Endodermal cell (in vitro differentiated cells): Measurements from ENCODE around the gene HLA-A. TPM values are rescaled to one million over a fixed set of nuclear protein-coding genes. Genes with fewer than 3 reads are reported as not detected.

ENCODE experiments used
- DNase-seq: peaks from one replicate; pipeline ENCODE4 v3.0.0-alpha.2; 2017
- H3K27ac ChIP-seq: 2 replicates; pipeline ENCODE4 v1.5.1; 2013; ENCODE audit warnings: mild to moderate bottlenecking, low read depth, low read length, moderate library complexity
- H3K27me3 ChIP-seq: 2 replicates; pipeline ENCODE4 v1.6.1; 2013; ENCODE audit warnings: mild to moderate bottlenecking, low read length, moderate library complexity; ENCODE audit not compliant: insufficient read depth, control insufficient read depth, poor library complexity, severe bottlenecking
- H3K36me3 ChIP-seq: 2 replicates; pipeline ENCODE4 v1.7.0; 2013; ENCODE audit warnings: mild to moderate bottlenecking, low read length, moderate library complexity; ENCODE audit not compliant: control insufficient read depth, insufficient read depth
- H3K4me1 ChIP-seq: one replicate; pipeline ENCODE4 v1.7.0; 2013; ENCODE audit warnings: low read length; ENCODE audit not compliant: control insufficient read depth, insufficient read depth
- H3K4me3 ChIP-seq: 2 replicates; pipeline ENCODE4 v1.5.1; 2013; ENCODE audit warnings: mild to moderate bottlenecking, low read length, moderate library complexity
- H3K9ac ChIP-seq: 2 replicates; pipeline ENCODE4 v1.6.1; 2013; ENCODE audit warnings: mild to moderate bottlenecking, low read length, moderate library complexity; ENCODE audit not compliant: poor library complexity, severe bottlenecking; ENCODE audit errors: extremely low read depth
- H3K9me3 ChIP-seq: 2 replicates; pipeline ENCODE4 v1.6.1; 2013; ENCODE audit warnings: mild to moderate bottlenecking, low read length, moderate library complexity; ENCODE audit not compliant: control insufficient read depth
- H3K27ac Mint-ChIP-seq: 2 replicates; pipeline ENCODE4 v1.8.0; 2020; ENCODE audit warnings: mixed read lengths
- H3K27me3 Mint-ChIP-seq: 2 replicates; pipeline ENCODE4 v1.8.0; 2021; ENCODE audit warnings: mild to moderate bottlenecking, mixed read lengths; ENCODE audit not compliant: insufficient read depth
- H3K36me3 Mint-ChIP-seq: 2 replicates; pipeline ENCODE4 v1.8.0; 2020; ENCODE audit warnings: low read depth, mixed read lengths
- H3K4me1 Mint-ChIP-seq: 2 replicates; pipeline ENCODE4 v1.8.0; 2020; ENCODE audit warnings: mixed read lengths
- H3K4me3 Mint-ChIP-seq: 2 replicates; pipeline ENCODE4 v1.8.0; 2020; ENCODE audit warnings: mild to moderate bottlenecking, moderate library complexity, mixed read lengths
- H3K9me3 Mint-ChIP-seq: 2 replicates; pipeline ENCODE4 v1.8.0; 2020; ENCODE audit warnings: mild to moderate bottlenecking, mixed read lengths
- WGBS, 2 experiments: methylation state at CpG; one replicate each; pipeline versions ENCODE4 v1.1.5 to v1.1.7; 2013; ENCODE audit warnings: missing lambda C conversion rate in 2 of 2, mixed read lengths in 1 of 2; ENCODE audit not compliant: insufficient coverage in 1 of 2, insufficient read length in 1 of 2; 5-methylcytosine and 5-hydroxymethylcytosine counted together
- total RNA-seq, 2 donors: library from RNA; stranded (reverse); fragmentation: NEBNext Ultra II Directional in 1 of 2; extraction: Animal tissue kit (Norgen Biotek cat#: 25700) in 1 of 2; gene quantifications; 2 replicates in 1 of 2; 3 replicates in 1 of 2; pipeline ENCODE4 v1.2.1, GENCODE V29; 2021
- TF ChIP-seq, protein P1 (sequence below): fragments of 200-600 bp; sonication (generic); conservative IDR thresholded peaks from 2 replicates; pipeline ENCODE4 v1.5.0; 2021; ENCODE audit warnings: antibody characterized with exemption, mild to moderate bottlenecking

The HLA-A gene
- total RNA-seq, 2 donors from 2014 or later = 212 to 282 TPM

GRCh38 chr6:29968905-29969304 lies 26.6 kb downstream of the HLA-A start:
- H3K27me3 Mint-ChIP-seq = peaks cover 31% of the 10 kb centered on the region
- Histone ChIP-seq H3K9ac (no peak overlapping the region), H3K27ac (no peak overlapping the region), H3K27me3 (peaks cover 8% of the 10 kb centered on the region), H3K36me3 (no peaks in the 10 kb centered on the region), H3K4me1 (peaks cover 9% of the 10 kb centered on the region), H3K9me3 (no peaks in the 10 kb centered on the region), H3K4me3 (no peak overlapping the region)
- 88% methylated on average over 2 of the region's 2 CpGs; no CpG with 5 or more reads in 1 of the 2 experiments for WGBS, 2 experiments
- TF ChIP-seq, protein P1, sequence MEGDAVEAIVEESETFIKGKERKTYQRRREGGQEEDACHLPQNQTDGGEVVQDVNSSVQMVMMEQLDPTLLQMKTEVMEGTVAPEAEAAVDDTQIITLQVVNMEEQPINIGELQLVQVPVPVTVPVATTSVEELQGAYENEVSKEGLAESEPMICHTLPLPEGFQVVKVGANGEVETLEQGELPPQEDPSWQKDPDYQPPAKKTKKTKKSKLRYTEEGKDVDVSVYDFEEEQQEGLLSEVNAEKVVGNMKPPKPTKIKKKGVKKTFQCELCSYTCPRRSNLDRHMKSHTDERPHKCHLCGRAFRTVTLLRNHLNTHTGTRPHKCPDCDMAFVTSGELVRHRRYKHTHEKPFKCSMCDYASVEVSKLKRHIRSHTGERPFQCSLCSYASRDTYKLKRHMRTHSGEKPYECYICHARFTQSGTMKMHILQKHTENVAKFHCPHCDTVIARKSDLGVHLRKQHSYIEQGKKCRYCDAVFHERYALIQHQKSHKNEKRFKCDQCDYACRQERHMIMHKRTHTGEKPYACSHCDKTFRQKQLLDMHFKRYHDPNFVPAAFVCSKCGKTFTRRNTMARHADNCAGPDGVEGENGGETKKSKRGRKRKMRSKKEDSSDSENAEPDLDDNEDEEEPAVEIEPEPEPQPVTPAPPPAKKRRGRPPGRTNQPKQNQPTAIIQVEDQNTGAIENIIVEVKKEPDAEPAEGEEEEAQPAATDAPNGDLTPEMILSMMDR = no peak
- no peaks in the 10 kb centered on the region for H3K36me3 Mint-ChIP-seq
- H3K4me1 Mint-ChIP-seq = peaks cover 33% of the 10 kb centered on the region
- no peak for DNase-seq
- no peak overlapping the region for H3K4me3 Mint-ChIP-seq
- H3K27ac Mint-ChIP-seq = no peak overlapping the region
- no peaks in the 10 kb centered on the region for H3K9me3 Mint-ChIP-seq

- peaks cover 24% of the 10 kb centered on the region for H3K4me1 Mint-ChIP-seq
- no peak overlapping the region for H3K27ac ChIP-seq
- DNase-seq = no peak
- H3K36me3 ChIP-seq = no peaks in the 10 kb centered on the region
- H3K36me3 Mint-ChIP-seq = no peaks in the 10 kb centered on the region
- no peak overlapping the region for H3K4me3 Mint-ChIP-seq
- WGBS, 2 experiments = 91% methylated on average over 2 of the region's 2 CpGs; no CpG with 5 or more reads in 1 of the 2 experiments
- no peaks in the 10 kb centered on the region for H3K9me3 Mint-ChIP-seq
- H3K27me3 Mint-ChIP-seq = peaks cover 49% of the 10 kb centered on the region
- no peak overlapping the region for H3K27ac Mint-ChIP-seq
- H3K27me3 ChIP-seq = peaks cover 26% of the 10 kb centered on the region
- H3K9ac ChIP-seq = no peak overlapping the region
- H3K4me1 ChIP-seq = peaks cover 6% of the 10 kb centered on the region
- H3K4me3 ChIP-seq = no peak overlapping the region
- H3K9me3 ChIP-seq = no peaks in the 10 kb centered on the region
- TF ChIP-seq, protein P1 = no peak
Observed at GRCh38 chr6:29970711-29971110, 28.4 kb downstream of the HLA-A start.

- peak; percentile 73 for DNase-seq
- Mint-ChIP-seq H3K36me3 (no peaks in the 10 kb centered on the region), H3K4me3 (peak overlapping the region; percentile 53), H3K27me3 (peaks cover 86% of the 10 kb centered on the region), H3K27ac (no peak overlapping the region), H3K9me3 (no peaks in the 10 kb centered on the region), H3K4me1 (peaks cover 18% of the 10 kb centered on the region)
- Histone ChIP-seq H3K9ac (no peak overlapping the region), H3K27ac (no peak overlapping the region), H3K36me3 (no peaks in the 10 kb centered on the region), H3K4me3 (peak overlapping the region; percentile 54), H3K9me3 (no peaks in the 10 kb centered on the region), H3K4me1 (no peaks in the 10 kb centered on the region), H3K27me3 (peaks cover 57% of the 10 kb centered on the region)
- TF ChIP-seq, protein P1 = no peak
- 17 to 24% methylated on average over 13 to 17 of the region's 17 CpGs for WGBS, 2 experiments
Observed at GRCh38 chr6:29974901-29975560, 32.7 kb downstream of the HLA-A start.
